ENCODE data around the gene LAMC3. TPM values are rescaled to one million over a fixed set of nuclear protein-coding genes. Genes with fewer than 3 reads are reported as not detected.

LAMC3 gene
- total RNA-seq, 2 donors from 2014 or later: 0.55 to 156 TPM

GRCh38 chr9:131101207-131101964, 92.4 kb downstream of the LAMC3 start:
- no peaks in the 10 kb centered on the region for H3K36me3 ChIP-seq
- WGBS: 87% methylated on average over 11 of the region's 11 CpGs
- no peaks in the 10 kb centered on the region for H3K4me1 ChIP-seq (replicated peaks)
- H3K27ac ChIP-seq: no peak overlapping the region
- H3K9me3 ChIP-seq: no peaks in the 10 kb centered on the region
- no peak for TF ChIP-seq POLR2AphosphoS5 (IDR thresholded peaks at IDR 0.05)
- no peak for TF ChIP-seq POLR2A (IDR thresholded peaks at IDR 0.05)
- TF ChIP-seq CTCF (IDR thresholded peaks at IDR 0.05): no peak
- no peak overlapping the region for H3K4me3 ChIP-seq
- H3K27me3 ChIP-seq (replicated peaks; ENCODE audit: insufficient read depth): no peaks in the 10 kb centered on the region
- no peak for DNase-seq (ENCODE audit: low spot score)
- intact Hi-C loops (cut with DNase I): no loop called here

- Histone ChIP-seq H3K36me3 (no peaks in the 10 kb centered on the region), H3K27me3 (replicated peaks; ENCODE audit: insufficient read depth) (no peaks in the 10 kb centered on the region), H3K9me3 (no peaks in the 10 kb centered on the region), H3K27ac (no peak overlapping the region), H3K4me1 (replicated peaks) (no peaks in the 10 kb centered on the region), H3K4me3 (no peak overlapping the region)
- intact Hi-C loops (cut with DNase I): no loop called here
- DNase-seq (ENCODE audit: low spot score): no peak
- 79% methylated on average over 9 of the region's 9 CpGs for WGBS
- TF ChIP-seq CTCF (IDR thresholded peaks at IDR 0.05) (no peak), POLR2AphosphoS5 (IDR thresholded peaks at IDR 0.05) (no peak), POLR2A (IDR thresholded peaks at IDR 0.05) (no peak)
These were observed 94.0 kb downstream of the LAMC3 start for GRCh38 chr9:131103024-131103423.

GRCh38 chr9:131103535-131103934, 94.6 kb downstream of the LAMC3 start:
- no peaks in the 10 kb centered on the region for H3K4me1 ChIP-seq (replicated peaks)
- H3K36me3 ChIP-seq: no peaks in the 10 kb centered on the region
- H3K4me3 ChIP-seq: no peak overlapping the region
- intact Hi-C loops (cut with DNase I): no loop called here
- no peak for DNase-seq (ENCODE audit: low spot score)
- no peaks in the 10 kb centered on the region for H3K27me3 ChIP-seq (replicated peaks; ENCODE audit: insufficient read depth)
- 95% methylated on average over 3 of the region's 3 CpGs for WGBS
- H3K27ac ChIP-seq: no peak overlapping the region
- no peak for TF ChIP-seq POLR2A (IDR thresholded peaks at IDR 0.05)
- no peak for TF ChIP-seq CTCF (IDR thresholded peaks at IDR 0.05)
- no peak for TF ChIP-seq POLR2AphosphoS5 (IDR thresholded peaks at IDR 0.05)
- no peaks in the 10 kb centered on the region for H3K9me3 ChIP-seq

- H3K27me3 ChIP-seq (replicated peaks; ENCODE audit: insufficient read depth): no peaks in the 10 kb centered on the region
- H3K9me3 ChIP-seq: no peaks in the 10 kb centered on the region
- no peaks in the 10 kb centered on the region for H3K4me1 ChIP-seq (replicated peaks)
- DNase-seq (ENCODE audit: low spot score): no peak
- intact Hi-C loops (cut with DNase I): no loop called here
- WGBS: 83% methylated on average over 5 of the region's 5 CpGs
- no peaks in the 10 kb centered on the region for H3K36me3 ChIP-seq
- TF ChIP-seq POLR2AphosphoS5 (IDR thresholded peaks at IDR 0.05): no peak
- no peak for TF ChIP-seq CTCF (IDR thresholded peaks at IDR 0.05)
- TF ChIP-seq POLR2A (IDR thresholded peaks at IDR 0.05): no peak
- H3K4me3 ChIP-seq: no peak overlapping the region
- no peak overlapping the region for H3K27ac ChIP-seq
These were observed 95.2 kb downstream of the LAMC3 start for GRCh38 chr9:131104016-131104740.

All from prostate gland (tissue), 2 donors.